ENCODE results near the gene PCDHGC3.
"Not testable (repeated sequence)": the region's sequence is repeated elsewhere in the genome, so short reads cannot be mapped to it uniquely, and the experiment has no call there.

The PCDHGC3 gene

GRCh38 chr5:141475625-141476131, at the start of gene PCDHGC3:
Gene PCDHGC3, plus strand, starts transcription at chr5:141475966. Its CDS starts 151 bp downstream, at chr5:141476117.
- peak; percentile 86 for DNase-seq

GRCh38 chr5:141427783-141428426, 47.9 kb upstream of the PCDHGC3 start:
- DNase-seq = no peak

- DNase-seq = no peak
Observed at GRCh38 chr5:141430332-141431113, 45.2 kb upstream of the PCDHGC3 start, which contains the start of gene PCDHGA12. Gene PCDHGA12, plus strand, starts transcription at chr5:141430507. Its CDS starts 253 bp downstream, at chr5:141430760.

- no peak for DNase-seq
Observed at GRCh38 chr5:141431286-141431685, 44.5 kb upstream of the PCDHGC3 start.

GRCh38 chr5:141432308-141432707, 43.5 kb upstream of the PCDHGC3 start:
- DNase-seq = not testable (repeated sequence)

GRCh38 chr5:141432726-141433125, 43.0 kb upstream of the PCDHGC3 start:
- DNase-seq = not testable (repeated sequence)

GRCh38 chr5:141434006-141434405, 41.8 kb upstream of the PCDHGC3 start:
- no peak for DNase-seq

GRCh38 chr5:141437221-141437620, 38.5 kb upstream of the PCDHGC3 start:
- DNase-seq = no peak

- no peak for DNase-seq
Observed at GRCh38 chr5:141439411-141440141, 36.2 kb upstream of the PCDHGC3 start.

GRCh38 chr5:141440341-141440740, 35.4 kb upstream of the PCDHGC3 start:
- DNase-seq = no peak

- DNase-seq = no peak
Observed at GRCh38 chr5:141441571-141442170, 34.1 kb upstream of the PCDHGC3 start.

GRCh38 chr5:141465351-141465750, 10.4 kb upstream of the PCDHGC3 start:
- DNase-seq = no peak

GRCh38 chr5:141476132-141476911, 556 bp downstream of the PCDHGC3 start:
- peak; percentile 41 for DNase-seq

GRCh38 chr5:141477044-141477575, 1.3 kb downstream of the PCDHGC3 start:
- no peak for DNase-seq

- DNase-seq = no peak
Observed at GRCh38 chr5:141477815-141478214, 2.0 kb downstream of the PCDHGC3 start.

- DNase-seq = no peak
Observed at GRCh38 chr5:141478321-141478945, 2.7 kb downstream of the PCDHGC3 start.

- DNase-seq = no peak
Observed at GRCh38 chr5:141479776-141480175, 4.0 kb downstream of the PCDHGC3 start.

- DNase-seq = no peak
Observed at GRCh38 chr5:141483902-141484301, 8.1 kb downstream of the PCDHGC3 start.

GRCh38 chr5:141484310-141484640, 8.5 kb downstream of the PCDHGC3 start:
- no peak for DNase-seq

GRCh38 chr5:141484641-141485311, 9.0 kb downstream of the PCDHGC3 start, which contains the start of gene PCDHGC4:
Gene PCDHGC4, plus strand, starts transcription at chr5:141485030. Its CDS starts 144 bp downstream, at chr5:141485174.
- peak; percentile 66 for DNase-seq
